GM18526 (cell line): ENCODE measurements around the gene TLE2.

Source experiments
- POLR2A ChIP-seq: IDR thresholded peaks from 3 replicates; pipeline ENCODE4 v1.6.1; 2011; ENCODE audit not compliant: insufficient read length; ENCODE audit errors: extremely low read depth

Gene TLE2

DNA sequence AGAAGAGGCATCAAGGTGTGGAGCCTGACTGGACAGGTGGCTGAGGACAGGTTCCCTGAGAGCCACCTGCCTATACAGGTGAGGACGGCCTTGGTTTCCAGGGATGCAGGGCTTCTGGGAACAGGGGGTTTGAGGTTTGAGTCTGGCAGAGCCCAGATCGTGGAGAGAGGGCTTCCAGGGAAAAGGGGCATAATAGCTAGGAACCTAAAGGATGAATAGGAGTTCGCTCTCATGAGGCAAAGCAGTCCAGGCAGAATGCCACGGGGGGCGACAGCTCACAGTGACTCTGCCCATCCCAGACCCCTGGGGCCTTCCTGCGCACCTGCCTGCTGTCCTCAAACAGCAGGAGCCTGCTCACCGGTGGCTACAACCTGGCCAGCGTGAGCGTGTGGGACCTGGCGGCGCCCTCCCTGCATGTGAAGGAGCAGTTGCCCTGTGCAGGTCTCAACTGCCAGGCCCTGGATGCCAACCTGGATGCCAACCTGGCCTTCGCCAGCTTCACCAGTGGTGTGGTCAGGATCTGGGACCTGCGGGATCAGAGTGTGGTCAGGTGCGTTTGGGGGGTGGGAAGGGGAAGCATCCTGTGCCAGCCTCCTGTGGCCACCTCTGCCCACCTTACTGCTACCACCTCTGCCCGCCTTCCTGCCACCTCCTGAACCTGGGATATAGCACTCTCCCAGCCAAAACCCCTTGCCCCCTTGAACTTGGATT lies 39.7 kb downstream of the TLE2 start:
- no peak for TF ChIP-seq POLR2A

DNA sequence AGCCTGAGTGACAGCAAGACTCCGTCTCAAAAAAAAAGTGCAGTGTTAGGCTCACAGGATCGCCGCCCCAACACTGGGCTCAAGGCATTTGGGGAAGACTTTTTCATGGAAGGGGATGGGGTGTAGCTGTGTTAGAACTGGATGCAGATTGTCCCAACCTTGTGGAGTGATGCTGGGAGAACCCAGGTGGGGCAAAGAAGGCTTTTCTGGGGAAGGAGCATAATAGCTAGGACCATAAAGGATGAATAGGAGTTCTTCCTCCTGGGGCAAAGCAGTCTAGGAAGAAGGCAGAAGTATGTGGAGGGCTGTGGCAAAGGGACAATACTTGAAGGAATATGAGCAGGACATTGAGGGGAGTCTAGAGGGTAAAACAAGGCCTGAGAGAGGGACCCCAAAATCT lies 40.5 kb downstream of the TLE2 start:
- TF ChIP-seq POLR2A, result no peak

DNA sequence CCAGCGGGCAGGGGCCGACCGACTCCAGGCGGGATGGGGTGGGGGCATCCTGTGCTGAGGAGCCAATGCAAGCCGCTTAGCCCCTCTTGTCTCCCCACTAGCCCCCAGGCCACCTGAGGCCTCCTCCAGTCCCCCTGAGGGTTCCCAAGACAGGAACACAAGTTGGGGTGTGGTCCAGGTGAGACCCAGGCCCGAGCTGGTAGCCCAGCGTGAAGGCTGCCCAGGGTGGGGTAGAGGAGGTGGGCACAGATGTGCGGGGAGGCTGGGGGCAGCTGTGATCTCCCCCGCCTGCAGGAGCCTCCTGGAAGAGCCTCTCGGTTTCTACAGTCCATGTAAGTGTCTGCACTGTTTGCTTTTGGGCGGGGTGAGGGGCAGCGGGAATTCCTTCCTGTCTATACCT lies 41.3 kb downstream of the TLE2 start:
- TF ChIP-seq POLR2A, result no peak

DNA sequence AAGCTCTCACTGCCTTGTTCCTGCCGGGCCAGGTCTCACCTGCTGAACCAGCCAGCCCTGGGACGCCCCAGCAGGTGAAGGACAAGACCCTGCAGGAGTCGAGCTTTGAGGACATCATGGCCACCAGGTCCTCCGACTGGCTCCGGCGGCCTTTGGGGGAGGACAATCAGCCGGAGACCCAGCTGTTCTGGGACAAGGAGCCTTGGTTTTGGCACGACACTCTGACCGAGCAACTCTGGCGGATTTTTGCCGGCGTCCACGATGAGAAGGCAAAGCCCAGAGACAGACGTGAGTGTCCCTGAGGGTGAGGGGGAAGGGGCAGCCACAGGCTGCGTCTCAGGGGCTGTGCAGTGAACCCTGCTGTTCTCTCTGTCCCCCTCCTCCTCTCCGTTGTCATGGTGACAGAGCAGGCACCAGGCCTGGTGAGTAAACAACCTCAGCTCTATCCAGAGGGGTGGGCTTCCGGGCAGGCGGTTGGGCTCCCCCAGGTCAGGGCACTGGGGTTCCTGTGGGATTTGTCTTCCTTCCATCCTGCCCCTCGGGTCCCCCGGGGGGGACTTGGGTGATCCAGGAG lies 42.0 kb downstream of the TLE2 start:
- no peak for TF ChIP-seq POLR2A

DNA sequence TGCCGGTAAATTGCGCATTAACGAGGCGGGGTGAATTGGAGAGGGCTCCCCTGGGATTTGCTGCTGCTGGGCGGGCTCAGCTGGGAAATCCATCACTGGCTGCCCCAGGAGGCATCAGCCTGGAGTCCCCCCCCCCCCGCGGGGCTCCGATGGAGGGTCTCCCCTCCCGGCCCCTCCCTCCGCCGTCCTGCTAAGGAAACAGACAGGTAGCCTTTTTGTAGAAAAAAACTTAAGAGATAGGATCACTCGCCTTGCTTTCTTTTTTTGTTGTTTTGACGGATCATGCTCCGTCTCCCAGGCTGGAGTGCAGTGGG lies 44.9 kb downstream of the TLE2 start:
- TF ChIP-seq POLR2A, result no peak

DNA sequence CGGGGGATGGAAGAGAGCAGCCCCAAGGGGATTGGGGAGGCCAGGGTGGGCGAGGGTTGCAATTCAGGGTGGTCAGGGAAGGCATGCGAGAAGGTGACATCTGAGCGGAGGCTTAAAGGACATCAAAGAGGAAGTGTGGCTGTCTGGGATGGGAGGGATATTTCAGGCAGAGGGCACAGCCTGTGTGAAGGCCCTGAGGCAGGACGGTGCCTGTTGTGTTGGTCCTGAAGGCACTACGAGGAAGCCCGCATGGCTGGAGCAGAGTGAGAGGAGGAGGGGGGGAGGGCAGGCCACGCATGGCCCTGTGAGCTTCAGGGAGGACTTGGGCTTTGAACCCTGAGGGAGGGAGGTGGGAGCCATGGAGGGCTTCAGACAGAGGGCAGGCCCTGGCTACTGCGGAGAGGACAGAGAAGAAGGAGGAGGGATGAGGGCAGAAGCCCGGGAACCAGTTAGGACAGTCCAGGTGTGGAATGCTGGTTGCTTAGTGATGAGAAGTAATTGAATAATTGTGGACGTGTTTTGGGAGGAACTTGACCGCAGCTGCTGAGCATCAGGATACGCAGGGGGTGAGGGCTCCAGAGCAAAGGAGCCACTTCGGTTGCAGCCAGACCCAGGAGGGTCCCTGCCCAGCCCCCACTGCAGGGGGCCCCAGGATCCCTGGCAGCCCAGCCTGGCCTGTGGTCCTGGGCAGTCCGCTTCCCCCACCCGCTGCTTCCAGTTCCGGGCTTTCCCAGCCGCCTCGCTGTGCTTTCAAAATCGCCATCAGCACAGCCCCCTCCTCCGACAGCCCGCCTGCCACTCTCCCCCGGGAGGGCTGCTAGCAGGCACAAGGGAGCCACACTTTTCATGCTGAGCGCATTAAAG lies 45.5 kb downstream of the TLE2 start:
- no peak for TF ChIP-seq POLR2A

DNA sequence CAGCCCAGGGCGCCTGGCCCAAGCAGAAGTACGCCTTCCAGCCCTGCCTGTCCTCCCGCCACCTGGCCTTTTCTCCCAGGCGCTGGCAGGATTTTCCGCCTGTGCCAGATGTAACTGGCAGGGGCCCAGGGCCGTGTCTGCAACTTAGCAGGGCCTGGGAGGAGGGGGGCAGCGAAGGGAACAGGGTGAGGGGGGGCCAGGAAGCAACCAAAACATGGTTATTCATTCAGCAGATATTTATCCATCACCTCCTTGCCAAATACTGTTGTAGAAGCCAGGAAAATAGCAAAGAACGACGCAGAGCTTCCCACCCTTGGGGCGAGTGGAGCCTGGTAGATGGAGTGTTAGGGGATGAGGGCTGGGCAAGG lies 46.1 kb downstream of the TLE2 start:
- TF ChIP-seq POLR2A, result no peak

DNA sequence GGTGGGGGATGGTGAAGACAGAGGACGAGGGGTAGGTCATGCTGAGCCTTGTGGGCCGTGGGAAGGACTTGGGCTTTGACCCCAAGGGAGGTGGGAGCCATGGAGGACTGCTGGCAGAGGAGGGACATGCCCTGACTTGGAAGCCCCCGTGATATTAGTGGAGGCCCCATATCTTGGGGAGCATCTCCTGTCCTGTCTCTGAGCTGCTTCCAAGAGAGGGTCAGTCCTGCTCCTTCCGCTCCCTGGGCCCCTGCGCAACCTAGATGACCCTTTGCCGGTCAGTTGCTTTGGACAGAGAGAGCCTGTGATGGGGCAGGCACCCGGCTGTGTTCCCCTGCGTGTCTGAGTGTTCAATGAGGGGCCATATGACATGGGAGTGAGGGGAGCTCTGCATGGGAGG lies 46.5 kb downstream of the TLE2 start:
- TF ChIP-seq POLR2A, result no peak

DNA sequence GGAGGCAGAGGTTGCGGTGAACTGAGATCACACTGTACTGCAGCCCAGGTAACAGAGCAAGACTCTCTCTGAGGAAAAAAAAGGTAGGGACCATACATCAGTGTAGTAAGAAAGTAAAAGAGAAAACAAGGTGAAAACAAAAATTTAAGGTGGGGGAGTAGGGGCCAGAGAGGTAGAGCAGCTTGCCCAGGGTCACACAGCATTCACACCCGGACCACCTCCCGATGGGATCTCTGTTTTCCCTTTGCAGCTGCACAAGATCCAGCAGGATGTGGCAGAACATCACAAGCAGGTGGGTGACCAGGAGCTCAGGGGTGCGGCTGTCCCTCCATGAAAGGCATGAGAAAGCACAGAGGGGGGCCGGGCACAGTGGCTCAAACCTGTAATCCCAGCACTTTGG lies 47.2 kb downstream of the TLE2 start:
- TF ChIP-seq POLR2A, result no peak

DNA sequence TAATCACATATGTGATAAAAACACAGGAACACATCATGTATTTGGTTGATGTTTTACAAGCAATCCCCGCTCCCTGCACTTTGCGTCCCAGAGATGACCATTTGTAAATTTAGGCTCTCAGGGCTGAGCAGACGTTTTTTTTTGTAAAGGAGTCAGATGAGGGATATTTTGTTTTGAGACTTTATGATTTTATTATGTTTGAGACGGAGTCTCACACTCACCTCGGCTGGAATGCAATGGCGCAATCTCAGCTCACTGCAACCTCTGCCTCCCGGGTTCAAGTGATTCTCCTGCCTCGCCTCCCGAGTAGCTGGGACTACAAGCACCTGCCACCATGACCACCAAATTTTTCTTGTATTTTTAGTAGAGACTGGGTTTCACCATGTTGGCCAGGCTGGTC lies 50.3 kb downstream of the TLE2 start:
- TF ChIP-seq POLR2A, result no peak

DNA sequence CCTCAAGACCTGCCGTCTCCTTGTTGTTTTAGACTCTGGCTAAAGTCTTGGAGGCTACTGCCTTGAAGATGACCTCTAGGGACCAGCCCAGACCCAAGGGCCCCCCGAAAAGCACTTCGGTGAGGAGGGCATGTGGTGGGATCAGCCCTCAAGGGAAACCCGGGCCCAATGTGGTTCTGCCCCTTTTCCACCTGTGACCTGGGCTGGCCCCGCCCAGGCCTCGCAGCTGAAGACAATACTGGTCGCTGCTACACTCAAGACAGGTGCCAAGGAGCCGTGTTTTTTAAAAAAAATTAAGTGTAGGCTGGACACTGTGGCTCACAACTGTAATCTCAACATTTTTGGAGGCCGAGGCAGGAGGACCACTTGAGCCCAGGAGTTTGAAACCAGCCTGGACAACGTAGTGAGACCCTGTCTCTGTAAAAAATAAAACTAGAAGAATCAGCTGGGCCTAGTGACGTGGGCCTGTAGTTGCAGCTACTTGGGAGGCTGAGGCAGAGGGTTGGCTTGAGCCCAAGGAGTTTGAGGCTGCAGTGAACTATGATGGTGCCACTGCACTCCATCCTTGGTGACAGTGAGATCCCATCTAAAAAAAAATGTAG lies 50.8 kb downstream of the TLE2 start:
- no peak for TF ChIP-seq POLR2A

DNA sequence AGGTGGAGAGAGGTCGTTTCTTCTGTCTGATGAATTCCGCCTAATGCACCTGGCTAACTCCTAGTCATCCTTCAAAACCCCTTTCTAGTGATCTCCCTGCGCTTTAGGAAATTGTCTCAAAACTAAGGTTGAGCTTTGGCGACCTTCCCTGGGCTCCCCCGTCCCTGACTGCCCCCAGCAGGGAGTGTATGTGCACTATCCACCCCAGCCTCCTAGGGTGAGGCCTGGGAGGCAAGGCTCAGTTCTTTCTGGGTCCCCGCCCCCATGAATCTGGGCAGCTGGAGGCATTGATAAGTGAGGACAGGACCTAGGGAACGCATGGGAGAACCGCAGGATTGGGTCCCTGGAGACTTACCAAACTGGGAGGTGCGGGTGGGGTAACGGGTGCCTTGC lies 51.3 kb downstream of the TLE2 start:
- TF ChIP-seq POLR2A, result no peak

DNA sequence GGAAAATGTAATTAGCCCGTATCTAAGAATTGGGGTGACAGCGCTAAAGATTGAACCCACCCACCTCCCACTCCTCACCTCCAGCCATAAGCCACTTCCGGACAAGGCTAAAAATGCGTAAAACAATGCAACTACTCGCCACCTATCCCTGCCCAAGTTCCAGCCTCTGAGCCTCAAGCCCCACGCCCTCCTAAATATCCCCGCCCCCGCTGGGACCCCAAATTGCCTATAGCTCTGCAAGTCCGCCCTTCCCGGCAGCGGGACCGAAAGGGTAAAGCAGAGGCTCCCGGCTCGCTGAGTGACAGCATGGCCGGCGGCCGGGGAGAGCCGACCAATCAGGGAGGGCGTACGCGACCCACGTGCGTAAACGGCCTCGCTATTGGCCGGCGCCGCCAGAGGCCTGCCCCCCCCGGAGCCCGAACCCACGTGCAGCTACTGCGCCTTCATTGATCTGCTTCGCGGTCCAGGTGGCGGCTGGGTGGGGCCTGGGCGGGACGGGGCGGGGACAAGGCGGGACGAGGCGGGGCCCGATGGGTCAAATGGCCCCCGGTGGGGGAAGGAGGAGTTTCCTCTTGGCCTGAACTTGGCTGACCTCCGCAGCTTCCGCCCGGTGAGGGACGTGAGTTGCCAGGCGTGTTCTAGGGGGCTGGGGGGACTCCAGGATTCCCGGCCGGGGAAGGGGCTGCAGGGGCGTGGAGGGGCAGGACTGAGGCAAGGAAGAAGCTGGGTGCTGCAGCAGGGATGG lies 51.9 kb downstream of the TLE2 start, which contains the start of gene TLE6:
TSS of gene TLE6 (plus strand) at position 564 of the 745 bp plus-strand sequence. CDS start 670 bp downstream, outside the sequence.
- TF ChIP-seq POLR2A, result peak; percentile 52

DNA sequence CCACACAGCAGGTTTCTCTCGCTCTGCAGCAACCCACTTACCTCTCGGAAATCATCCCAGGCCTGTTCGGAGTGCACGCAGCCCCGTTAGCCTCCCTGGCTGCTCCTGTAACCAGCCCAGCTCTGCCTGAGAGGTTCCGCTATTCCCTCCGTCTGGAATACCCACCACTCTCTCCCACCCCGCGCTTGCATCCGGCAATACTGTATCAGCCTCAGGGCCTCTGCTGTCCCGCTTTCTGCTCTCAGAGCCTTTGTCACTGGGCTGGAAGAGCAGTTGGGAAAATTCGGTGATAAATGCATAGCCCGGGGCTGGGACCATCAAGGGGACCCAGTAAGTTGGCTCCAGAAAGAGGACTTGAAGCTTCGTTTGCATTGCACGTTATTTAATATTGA lies 52.5 kb downstream of the TLE2 start:
- TF ChIP-seq POLR2A, result no peak

DNA sequence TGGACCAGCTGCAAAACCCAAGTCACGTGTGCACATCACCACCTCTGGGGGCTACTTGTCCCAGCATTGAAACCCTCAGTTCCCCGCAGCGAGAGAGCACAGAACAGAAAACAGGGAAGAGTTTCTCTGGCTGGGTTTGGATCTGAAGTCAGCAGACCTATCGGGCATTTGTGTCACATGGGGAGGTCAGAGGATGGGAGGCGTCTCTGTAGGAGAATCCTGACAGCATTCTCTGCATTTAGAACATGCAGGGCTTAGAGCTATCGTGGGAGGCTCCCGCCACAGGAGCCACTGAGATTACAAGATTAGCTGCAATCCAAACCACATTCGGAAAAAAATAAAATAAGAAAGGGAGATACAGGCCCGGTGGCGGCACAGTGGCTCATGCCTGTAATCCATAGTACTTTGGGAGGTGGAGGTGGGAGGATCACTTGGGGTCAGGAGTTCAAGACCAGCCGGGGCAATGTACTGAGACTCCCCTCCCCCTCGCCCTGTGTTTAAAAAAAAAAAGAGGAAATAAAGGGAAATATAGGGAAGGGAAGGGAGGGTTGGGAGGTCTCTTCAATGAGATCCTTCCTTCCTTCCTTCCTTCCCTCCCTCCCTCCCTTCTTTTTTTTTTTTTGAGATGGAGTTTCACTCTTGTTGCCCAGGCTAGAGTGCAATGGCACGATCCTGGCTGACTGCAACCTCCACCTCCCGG lies 54.6 kb downstream of the TLE2 start:
- TF ChIP-seq POLR2A, result no peak
